K562 (cell line): ENCODE measurements around the gene CIAO3. TPM values are rescaled to one million over a fixed set of nuclear protein-coding genes. Genes with fewer than 3 reads are reported as not detected.
A peak's percentile ranks its signal among the peaks of the same experiment; 100 is the strongest.

ENCODE experiments used
- BACH1 ChIP-seq: fragments of 200-800 bp; sonication (Bioruptor generic); IDR thresholded peaks from 2 replicates; pipeline ENCODE4 v1.6.1; 2016; ENCODE audit warnings: missing genetic modification characterization, missing compliant biosample characterization
- C11orf30 ChIP-seq: fragments of 450-650 bp; IDR thresholded peaks from 2 replicates; pipeline ENCODE4 v1.6.1; 2016; ENCODE audit warnings: low read depth, mild to moderate bottlenecking
- CBX8 ChIP-seq: fragments of 200-600 bp; sonication (generic); IDR thresholded peaks from 2 replicates; pipeline ENCODE4 v1.6.1; 2012; ENCODE audit warnings: borderline replicate concordance, mixed run types, low read depth, mild to moderate bottlenecking, moderate library complexity, mixed read lengths, low read length, control low read depth, inconsistent platforms; ENCODE audit not compliant: poor library complexity, severe bottlenecking; ENCODE audit errors: extremely low read depth
- CCNT2 ChIP-seq: IDR thresholded peaks from 2 replicates; pipeline ENCODE4 v1.6.1; 2011; ENCODE audit warnings: borderline replicate concordance, low read depth, mild to moderate bottlenecking, moderate library complexity, mixed read lengths, low read length; ENCODE audit not compliant: insufficient read length; ENCODE audit errors: extremely low read depth
- CREB5 ChIP-seq: fragments of 250-450 bp; sonication (Bioruptor Pico); IDR thresholded peaks from 2 replicates; pipeline ENCODE4 v1.5.0; 2020; ENCODE audit warnings: mild to moderate bottlenecking
- DNMT1 ChIP-seq: fragments of 450-650 bp; IDR thresholded peaks from 2 replicates; pipeline ENCODE4 v1.6.1; 2016; ENCODE audit warnings: antibody characterized with exemption, mild to moderate bottlenecking
- EP300 ChIP-seq: IDR thresholded peaks from 2 replicates; pipeline ENCODE4 v1.6.1; 2012; ENCODE audit warnings: low read length, improper control_type of control experiment
- ERF ChIP-seq: fragments of 450-650 bp; formaldehyde crosslinking; IDR thresholded peaks from 2 replicates; pipeline ENCODE4 v1.4.0; 2020; ENCODE audit warnings: mild to moderate bottlenecking, mixed read lengths
- ILK ChIP-seq: fragments of 450-650 bp; IDR thresholded peaks from 2 replicates; pipeline ENCODE4 v1.6.1; 2016; ENCODE audit warnings: missing genetic modification characterization, low read depth, mild to moderate bottlenecking, missing compliant biosample characterization, moderate library complexity, borderline replicate concordance
- MCM2 ChIP-seq: fragments of 450-650 bp; IDR thresholded peaks from 2 replicates; pipeline ENCODE4 v1.6.1; 2017; ENCODE audit warnings: low read depth, mild to moderate bottlenecking
- MNT ChIP-seq, 2 experiments: fragments of 450-650 bp; conservative IDR thresholded peaks; 2 replicates each; pipeline ENCODE4 v1.6.1; 2017; ENCODE audit warnings: mild to moderate bottlenecking in 2 of 2, moderate library complexity in 2 of 2
- NFRKB ChIP-seq: fragments of 450-650 bp; IDR thresholded peaks from 2 replicates; pipeline ENCODE4 v1.6.1; 2016; ENCODE audit warnings: low read depth
- NR2C2 ChIP-seq, 2 experiments: fragments of 200-800 bp in 1 of 2; sonication (Bioruptor generic) in 1 of 2; sonication (generic) in 1 of 2; formaldehyde crosslinking in 1 of 2; IDR thresholded peaks; 2 replicates each; pipeline versions ENCODE4 v1.6.1 to v1.8.0; 2016 to 2022; ENCODE audit warnings: mild to moderate bottlenecking in 1 of 2, missing compliant biosample characterization in 1 of 2, missing genetic modification characterization in 1 of 2, missing genetic modification reagents in 1 of 2
- PBX2 ChIP-seq, 2 experiments: IDR thresholded peaks in 1 of 2; conservative IDR thresholded peaks in 1 of 2; 2 replicates each; pipeline ENCODE4 v1.6.1; 2016; ENCODE audit warnings: low read depth in 2 of 2, mild to moderate bottlenecking in 1 of 2, missing compliant biosample characterization in 1 of 2, missing genetic modification characterization in 1 of 2, moderate library complexity in 1 of 2
- PYGO2 ChIP-seq: fragments of 450-650 bp; IDR thresholded peaks from 2 replicates; pipeline ENCODE4 v1.6.1; 2016; ENCODE audit warnings: mild to moderate bottlenecking, missing genetic modification characterization, moderate library complexity, missing compliant biosample characterization
- SP1 ChIP-seq: sonication (generic); formaldehyde crosslinking; IDR thresholded peaks from 2 replicates; pipeline ENCODE4 v1.8.1; 2022; ENCODE audit warnings: mild to moderate bottlenecking, missing genetic modification reagents
- TAF1 ChIP-seq: IDR thresholded peaks from 2 replicates; pipeline ENCODE4 v1.6.1; 2011; ENCODE audit warnings: mild to moderate bottlenecking, low read length, moderate library complexity; ENCODE audit not compliant: insufficient read depth, control insufficient read depth, severe bottlenecking; ENCODE audit errors: extremely low read depth
- TCF3 ChIP-seq: sonication (generic); formaldehyde crosslinking; IDR thresholded peaks from 2 replicates; pipeline ENCODE4 v1.4.0; 2020; ENCODE audit warnings: mild to moderate bottlenecking, missing genetic modification reagents
- ZBTB1 ChIP-seq: sonication (generic); formaldehyde crosslinking; IDR thresholded peaks from 2 replicates; pipeline ENCODE4 v1.8.1; 2023; ENCODE audit warnings: missing genetic modification reagents, low read depth, mild to moderate bottlenecking, borderline replicate concordance
- ZNF354B ChIP-seq: fragments of 250-450 bp; sonication (Bioruptor Pico); IDR thresholded peaks from 2 replicates; pipeline ENCODE4 v1.4.0; 2020
- ZNF57 ChIP-seq: fragments of 450-650 bp; formaldehyde crosslinking; IDR thresholded peaks from 2 replicates; pipeline ENCODE4 v1.4.0; 2020; ENCODE audit warnings: mild to moderate bottlenecking, moderate library complexity
- ZNF830 ChIP-seq: fragments of 250-450 bp; sonication (Bioruptor Pico); IDR thresholded peaks from 2 replicates; pipeline ENCODE4 v1.5.0; 2021; ENCODE audit warnings: mild to moderate bottlenecking
- polyA plus RNA-seq, 8 experiments: library from polyadenylated mRNA; depleted of rRNA in 4 of 8; stranded (reverse) in 5 of 8; unstranded in 3 of 8; fragments of >200 nt; fragmentation: Nextera tagmentation in 2 of 8; fragmentation: Illumina TruSeq in 1 of 8; extraction: Ambion mirVana in 2 of 8; extraction: Trizol in 1 of 8; gene quantifications; 2 replicates each; pipeline versions ENCODE4 v1.2.1 to v1.2.3, GENCODE V29; 2011 to 2014; ENCODE audit warnings: inconsistent platforms in 1 of 8, missing spikeins in 1 of 8
- total RNA-seq, 7 experiments: library from RNA; depleted of rRNA in 6 of 7; stranded (reverse); fragments of >200 nt in 6 of 7; fragmentation: Illumina TruSeq in 2 of 7; extraction: Trizol in 2 of 7; gene quantifications; 2 replicates each; pipeline versions ENCODE4 v1.2.1 to v1.2.3, GENCODE V29; 2011 to 2021; ENCODE audit warnings: low replicate concordance in 1 of 7

The CIAO3 gene
- total and polyA plus RNA-seq, 9 of the 15 experiments (the other 6 are each of a cell fraction or from before 2014, with no cell fraction given), result 2.2 to 35.6 (median 18.7) TPM

GRCh38 chr16:681746-682427 lies 58.9 kb downstream of the CIAO3 start (continued):
- TF ChIP-seq MNT (conservative IDR thresholded peaks at IDR 0.05) (peak; percentile 91 to 94), ZNF57 (CRISPR knock-in tag) (no peak), CCNT2 (peak; percentile 19), ZBTB1 (CRISPR knock-in tag) (no peak), CBX8 (no peak), ERF (CRISPR knock-in tag) (no peak), DNMT1 (no peak), CREB5 (CRISPR knock-in tag) (no peak), BACH1 (tag) (no peak), TCF3 (CRISPR knock-in tag) (no peak), ZNF830 (CRISPR knock-in tag) (no peak), ILK (tag) (no peak), ZNF354B (no peak), NR2C2 (CRISPR knock-in tag; IDR thresholded peaks at IDR 0.05) (no peak), NR2C2 (tag; IDR thresholded peaks at IDR 0.05) (no peak), C11orf30 (no peak), NFRKB (no peak), MCM2 (no peak), EP300 (no peak), SP1 (CRISPR knock-in tag) (0 out of 2 replicates have a peak, but pooled peaks have one; percentile 16), TAF1 (no peak), PBX2 (CRISPR knock-in tag; IDR thresholded peaks at IDR 0.05; ENCODE audit: low read depth) (no peak), PBX2 (tag; conservative IDR thresholded peaks at IDR 0.05; ENCODE audit: low read depth) (no peak), PYGO2 (no peak)
